WERI-Rb-1 (cell line): ENCODE measurements around the gene ZNF785.

Experiments used
- DNase-seq: peaks from one replicate; pipeline ENCODE4 v3.0.0-alpha.2; 2020
- H3K27ac ChIP-seq: fragments of 250-450 bp; sonication (Bioruptor Pico); 2 replicates; pipeline ENCODE4 v1.5.1; 2020; ENCODE audit warnings: mild to moderate bottlenecking, moderate library complexity
- H3K27me3 ChIP-seq: fragments of 250-450 bp; sonication (Bioruptor Pico); 2 replicates; pipeline ENCODE4 v1.5.1; 2021; ENCODE audit warnings: mild to moderate bottlenecking, low read depth, moderate library complexity; ENCODE audit not compliant: insufficient read depth, severe bottlenecking
- H3K36me3 ChIP-seq: fragments of 250-450 bp; sonication (Bioruptor Pico); 2 replicates; pipeline ENCODE4 v1.5.1; 2020; ENCODE audit warnings: mild to moderate bottlenecking, moderate library complexity
- H3K4me3 ChIP-seq: 2 replicates; pipeline ENCODE4 v1.5.1; 2011; ENCODE audit warnings: low read depth, mild to moderate bottlenecking, control low read depth, low read length
- H3K9me3 ChIP-seq: fragments of 250-450 bp; sonication (Bioruptor Pico); 2 replicates; pipeline ENCODE4 v1.5.1; 2021; ENCODE audit warnings: mild to moderate bottlenecking, moderate library complexity; ENCODE audit not compliant: severe bottlenecking
- TF ChIP-seq, protein P1 (sequence below): IDR thresholded peaks from 2 replicates; pipeline ENCODE4 v1.5.1; 2011; ENCODE audit warnings: low read depth, mild to moderate bottlenecking, control low read depth, inconsistent platforms, low read length

ZNF785 gene

DNA sequence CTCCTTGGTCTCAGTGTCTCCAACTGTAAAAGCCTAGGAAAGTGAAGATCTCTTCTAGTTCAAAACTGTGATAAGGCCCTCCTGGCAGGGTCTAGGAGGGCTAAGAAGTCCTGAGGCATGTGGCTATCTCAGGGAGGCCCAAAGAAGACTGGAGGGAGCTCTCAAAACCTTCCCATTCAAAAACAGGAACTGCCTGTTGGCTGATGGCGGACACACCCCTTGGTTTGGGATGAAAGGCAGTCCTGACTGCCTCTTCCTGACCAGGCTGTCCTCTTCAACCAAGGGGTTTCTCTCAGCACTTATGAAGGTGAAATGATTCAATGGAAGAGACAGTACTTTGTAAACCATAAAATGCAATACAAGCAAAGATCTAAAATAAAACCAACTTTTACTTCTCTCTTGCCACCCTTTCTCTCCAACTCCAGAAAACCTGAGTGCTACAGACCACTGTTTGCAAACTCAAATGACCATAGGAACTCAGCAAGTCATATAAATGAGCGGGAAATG lies 32.1 kb downstream of the ZNF785 start:
- Histone ChIP-seq H3K27ac (no peak overlapping the region), H3K9me3 (no peaks in the 10 kb centered on the region), H3K27me3 (no peaks in the 10 kb centered on the region), H3K36me3 (peaks cover 14% of the 10 kb centered on the region), H3K4me3 (no peak overlapping the region)
- TF ChIP-seq, protein P1, sequence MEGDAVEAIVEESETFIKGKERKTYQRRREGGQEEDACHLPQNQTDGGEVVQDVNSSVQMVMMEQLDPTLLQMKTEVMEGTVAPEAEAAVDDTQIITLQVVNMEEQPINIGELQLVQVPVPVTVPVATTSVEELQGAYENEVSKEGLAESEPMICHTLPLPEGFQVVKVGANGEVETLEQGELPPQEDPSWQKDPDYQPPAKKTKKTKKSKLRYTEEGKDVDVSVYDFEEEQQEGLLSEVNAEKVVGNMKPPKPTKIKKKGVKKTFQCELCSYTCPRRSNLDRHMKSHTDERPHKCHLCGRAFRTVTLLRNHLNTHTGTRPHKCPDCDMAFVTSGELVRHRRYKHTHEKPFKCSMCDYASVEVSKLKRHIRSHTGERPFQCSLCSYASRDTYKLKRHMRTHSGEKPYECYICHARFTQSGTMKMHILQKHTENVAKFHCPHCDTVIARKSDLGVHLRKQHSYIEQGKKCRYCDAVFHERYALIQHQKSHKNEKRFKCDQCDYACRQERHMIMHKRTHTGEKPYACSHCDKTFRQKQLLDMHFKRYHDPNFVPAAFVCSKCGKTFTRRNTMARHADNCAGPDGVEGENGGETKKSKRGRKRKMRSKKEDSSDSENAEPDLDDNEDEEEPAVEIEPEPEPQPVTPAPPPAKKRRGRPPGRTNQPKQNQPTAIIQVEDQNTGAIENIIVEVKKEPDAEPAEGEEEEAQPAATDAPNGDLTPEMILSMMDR, result no peak
- no peak for DNase-seq

DNA sequence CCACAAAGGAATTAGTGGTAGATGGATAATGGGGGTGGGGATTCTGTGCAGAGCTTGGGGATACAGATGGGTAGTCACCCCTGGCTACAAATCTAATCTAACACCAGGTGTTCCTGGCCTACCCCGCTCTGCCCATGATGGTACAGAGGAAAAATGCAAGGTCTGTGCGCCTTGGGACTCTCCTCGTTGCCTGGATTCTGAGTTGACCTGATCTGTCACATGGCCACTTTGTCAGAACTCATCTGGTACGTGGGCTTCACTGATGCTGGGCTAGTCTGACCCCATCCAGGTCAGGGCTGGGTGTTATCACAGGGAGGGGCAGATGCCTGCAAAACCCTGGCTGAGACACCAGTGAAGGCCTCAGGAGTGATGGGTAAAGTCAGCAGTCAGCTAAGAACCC lies 32.5 kb downstream of the ZNF785 start:
- TF ChIP-seq, protein P1, result no peak
- H3K4me3 ChIP-seq, result no peak overlapping the region
- H3K27ac ChIP-seq, result no peak overlapping the region
- no peak for DNase-seq
- peaks cover 14% of the 10 kb centered on the region for H3K36me3 ChIP-seq
- no peaks in the 10 kb centered on the region for H3K27me3 ChIP-seq
- H3K9me3 ChIP-seq, result no peaks in the 10 kb centered on the region

DNA sequence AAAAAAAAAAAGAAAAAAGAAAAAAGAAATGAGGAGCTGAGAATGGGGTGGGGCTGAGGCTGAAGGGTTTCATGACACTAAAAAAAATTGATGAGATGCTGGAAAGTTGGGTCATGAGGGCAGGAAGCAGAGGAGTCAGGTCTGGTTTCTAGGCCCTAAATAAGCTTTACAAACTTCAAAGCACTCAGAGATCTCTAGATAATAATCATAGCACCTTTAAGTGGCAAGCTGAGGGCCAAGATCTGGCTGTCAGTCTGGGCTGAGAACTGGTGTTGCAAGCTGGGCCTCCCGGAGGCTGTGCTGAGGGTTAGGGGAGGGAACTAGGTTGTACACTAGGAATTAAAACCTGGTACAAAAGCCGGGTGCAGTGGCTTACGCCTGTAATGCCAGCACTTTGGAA lies 33.7 kb downstream of the ZNF785 start:
- Histone ChIP-seq H3K4me3 (no peak overlapping the region), H3K27me3 (no peaks in the 10 kb centered on the region), H3K27ac (no peak overlapping the region), H3K36me3 (peaks cover 14% of the 10 kb centered on the region), H3K9me3 (no peaks in the 10 kb centered on the region)
- TF ChIP-seq, protein P1, result no peak
- DNase-seq, result no peak

DNA sequence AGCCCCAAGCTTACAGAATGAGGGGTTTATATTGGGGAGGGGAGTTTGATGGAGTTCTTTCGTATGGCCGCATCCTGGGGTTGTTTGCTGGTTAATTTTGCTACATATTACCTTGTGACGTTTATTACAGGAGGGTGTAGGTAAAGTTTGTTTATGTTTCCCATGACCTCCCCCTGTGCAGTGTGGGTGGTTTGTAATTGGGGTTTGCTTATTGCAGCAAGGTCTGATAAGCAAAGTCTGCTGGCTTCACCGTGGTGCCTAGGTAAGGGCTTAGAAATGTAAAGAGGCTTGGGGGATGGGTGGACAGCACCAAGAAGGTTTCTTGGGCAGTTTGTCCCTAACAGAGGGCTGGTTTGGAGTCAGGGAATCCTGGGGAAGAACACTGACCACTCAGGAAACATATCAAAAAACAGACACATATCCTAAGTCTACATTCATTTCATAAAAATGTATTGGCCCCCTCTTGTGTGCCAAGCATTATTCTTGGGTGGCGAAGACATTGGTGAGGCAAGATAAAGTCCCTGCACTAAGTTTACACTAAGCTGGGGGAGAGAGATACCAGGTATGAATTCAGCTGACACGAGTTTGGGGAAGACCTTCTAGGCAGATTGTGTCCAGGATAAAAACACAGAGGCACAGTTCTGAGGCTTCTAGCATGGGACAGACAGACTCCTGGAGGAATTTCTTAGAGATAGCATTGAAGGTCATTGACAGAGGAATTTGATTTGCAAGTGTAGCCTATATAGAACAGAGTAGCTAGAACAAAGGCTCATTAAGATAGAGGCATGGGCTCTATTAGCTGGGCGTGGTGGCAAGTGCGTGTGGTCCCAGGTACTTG lies 36.9 kb downstream of the ZNF785 start:
- Histone ChIP-seq H3K27me3 (no peaks in the 10 kb centered on the region), H3K36me3 (peaks cover 4% of the 10 kb centered on the region; the same call in 1 of the 2 replicates), H3K9me3 (no peaks in the 10 kb centered on the region), H3K27ac (no peak overlapping the region), H3K4me3 (no peak overlapping the region)
- no peak for DNase-seq
- TF ChIP-seq, protein P1, result no peak

DNA sequence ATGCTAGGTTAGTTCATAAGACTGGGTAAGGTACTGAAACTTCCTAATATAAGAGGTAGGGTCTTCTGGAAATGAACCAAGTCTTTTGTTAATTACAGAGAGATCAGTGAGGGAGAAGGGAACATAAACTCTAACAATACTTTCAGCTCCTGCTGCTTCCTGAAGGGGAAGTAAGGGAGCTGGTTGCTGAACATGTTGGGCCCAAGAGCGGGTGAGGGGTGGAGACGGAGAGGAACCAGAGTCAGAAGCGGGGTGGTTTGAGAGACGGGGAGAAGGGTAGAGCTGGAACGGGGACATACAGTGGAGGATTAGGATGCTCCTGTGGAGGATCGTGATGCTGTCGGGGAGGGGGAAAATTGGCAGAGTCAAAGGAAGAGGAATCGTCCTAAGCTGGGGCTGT lies 39.4 kb downstream of the ZNF785 start:
- H3K27me3 ChIP-seq, result no peaks in the 10 kb centered on the region
- no peak overlapping the region for H3K27ac ChIP-seq
- no peak for DNase-seq
- no peaks in the 10 kb centered on the region for H3K36me3 ChIP-seq
- TF ChIP-seq, protein P1, result no peak
- H3K9me3 ChIP-seq, result no peaks in the 10 kb centered on the region
- H3K4me3 ChIP-seq, result no peak overlapping the region
